HG02588 (cell line): Measurements from ENCODE around the gene EBP.
"Not testable (repeated sequence)": the region's sequence is repeated elsewhere in the genome, so short reads cannot be mapped to it uniquely, and the experiment has no call there.

ENCODE experiments used
- ATAC-seq: cut with Tn5 transposase; IDR thresholded peaks from one replicate; pipeline ENCODE4 v1.9.1; 2021; ENCODE audit warnings: mild to moderate bottlenecking, moderate library complexity; ENCODE audit not compliant: unreplicated experiment

The EBP gene

GRCh38 chrX:48520976-48521352, 644 bp upstream of the EBP start:
- ATAC-seq, result no peak

DNA sequence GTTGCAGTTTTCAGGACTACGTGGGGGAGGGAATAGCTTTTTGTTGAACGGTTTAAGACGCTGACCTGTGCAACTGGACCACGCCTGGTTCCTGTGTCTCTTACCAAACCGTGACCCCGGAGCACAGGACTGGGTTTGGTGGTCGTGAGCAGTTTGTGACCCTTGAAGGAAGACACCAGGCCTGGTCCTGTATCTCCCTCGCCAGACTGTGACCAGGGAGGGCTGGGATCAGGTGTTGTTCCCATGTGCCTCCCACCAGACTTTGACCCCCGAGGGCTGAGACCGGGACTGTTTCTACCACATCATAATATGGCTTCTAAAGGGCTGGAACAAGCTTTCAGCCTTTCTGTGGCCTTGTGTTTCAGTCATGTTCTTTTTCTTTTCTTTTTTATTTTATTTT, 683 bp downstream of the EBP start:
- ATAC-seq, result no peak

GRCh38 chrX:48523682-48524081, 2.1 kb downstream of the EBP start:
- ATAC-seq, result no peak

GRCh38 chrX:48525853-48526252, 4.2 kb downstream of the EBP start:
- not testable (repeated sequence) for ATAC-seq

- ATAC-seq, result no peak
Observed at GRCh38 chrX:48530736-48531135, 9.1 kb downstream of the EBP start.

- no peak for ATAC-seq
Observed at GRCh38 chrX:48531358-48531959, 9.9 kb downstream of the EBP start.

- no peak for ATAC-seq
Observed at GRCh38 chrX:48532161-48532560, 10.6 kb downstream of the EBP start.

- ATAC-seq, result no peak
Observed at GRCh38 chrX:48533165-48533564, 11.6 kb downstream of the EBP start.

GRCh38 chrX:48538641-48539344, 17.2 kb downstream of the EBP start:
- no peak for ATAC-seq

DNA sequence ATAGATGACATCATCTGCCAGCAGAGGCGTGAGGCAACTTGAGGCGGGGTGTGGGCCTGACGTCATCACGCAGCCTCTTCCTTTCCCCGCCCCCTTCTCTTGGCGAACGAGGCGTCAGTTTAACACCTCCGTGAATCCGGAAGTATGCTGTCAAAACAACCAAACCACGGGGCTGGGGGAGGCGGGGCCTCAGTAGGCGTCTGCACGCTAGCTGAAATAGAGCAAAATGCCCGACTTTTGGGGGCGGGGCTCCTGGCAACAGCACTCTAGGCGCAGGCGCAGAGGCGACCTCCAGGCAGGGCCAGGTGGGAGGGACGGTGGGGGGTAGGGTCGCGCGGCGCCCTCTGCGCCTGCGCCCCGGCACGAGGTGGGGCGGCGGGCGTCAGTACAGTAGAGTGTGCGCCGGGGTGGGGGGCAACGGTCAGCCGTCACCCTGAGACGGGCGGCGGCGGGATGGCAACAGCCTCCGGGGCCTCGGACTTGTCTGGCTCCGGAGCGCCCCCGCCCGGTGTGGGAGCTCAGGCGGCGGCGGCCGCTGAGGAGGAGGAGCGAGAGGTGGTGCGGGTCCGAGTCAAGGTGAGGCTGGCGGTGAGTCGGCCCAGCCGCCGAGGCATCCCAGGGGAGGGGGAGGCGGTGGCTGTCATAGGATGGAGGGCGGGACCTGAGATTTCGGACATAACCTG, 17.9 kb downstream of the EBP start, which contains the start of gene TBC1D25:
TBC1D25 (plus strand) TSS at position 370 of the 683 bp plus-strand sequence; CDS start at position 454, 84 bp downstream.
- ATAC-seq, result peak; percentile 87

GRCh38 chrX:48540028-48540375, 18.4 kb downstream of the EBP start:
- ATAC-seq, result peak; percentile 34

DNA sequence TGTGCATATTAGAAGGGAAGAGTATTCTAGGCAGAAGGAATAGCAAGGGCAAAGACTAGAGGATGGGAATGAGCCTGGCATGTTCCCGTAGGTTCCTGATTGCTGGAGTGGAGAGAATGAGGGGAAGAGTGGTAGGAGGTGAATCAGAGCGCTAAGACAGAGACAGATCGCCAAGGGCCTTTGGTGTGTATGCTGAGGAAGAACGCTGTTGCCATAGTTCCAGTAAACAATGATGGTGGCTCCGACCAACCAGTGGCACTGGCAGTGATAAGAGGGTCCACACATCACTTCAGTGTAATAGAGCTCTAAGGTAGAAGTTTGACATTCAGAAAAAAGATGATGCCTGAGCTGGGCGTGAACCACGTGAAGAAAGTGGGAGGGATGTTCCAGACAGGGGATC, 18.9 kb downstream of the EBP start:
- no peak for ATAC-seq

GRCh38 chrX:48541140-48541814, 19.7 kb downstream of the EBP start:
- no peak for ATAC-seq

DNA sequence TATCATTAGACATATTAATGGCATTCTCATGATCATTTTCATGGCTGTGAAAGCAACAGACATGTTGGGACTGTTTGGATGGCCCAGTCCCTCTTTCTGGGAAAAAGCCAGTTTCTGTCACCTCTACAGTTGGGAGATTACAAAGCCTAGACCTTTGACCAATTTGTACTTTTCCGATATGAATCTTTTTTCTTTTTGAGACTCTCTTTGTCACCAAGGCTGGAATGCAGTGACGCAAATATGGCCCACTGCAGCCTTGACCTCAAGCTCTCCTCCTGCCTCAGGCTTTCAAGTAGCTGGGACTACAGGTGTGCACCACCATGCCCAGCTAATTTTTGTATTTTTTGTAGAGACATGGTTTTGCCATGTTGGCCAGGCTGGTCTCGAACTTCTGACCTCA, 27.3 kb downstream of the EBP start:
- ATAC-seq, result no peak

DNA sequence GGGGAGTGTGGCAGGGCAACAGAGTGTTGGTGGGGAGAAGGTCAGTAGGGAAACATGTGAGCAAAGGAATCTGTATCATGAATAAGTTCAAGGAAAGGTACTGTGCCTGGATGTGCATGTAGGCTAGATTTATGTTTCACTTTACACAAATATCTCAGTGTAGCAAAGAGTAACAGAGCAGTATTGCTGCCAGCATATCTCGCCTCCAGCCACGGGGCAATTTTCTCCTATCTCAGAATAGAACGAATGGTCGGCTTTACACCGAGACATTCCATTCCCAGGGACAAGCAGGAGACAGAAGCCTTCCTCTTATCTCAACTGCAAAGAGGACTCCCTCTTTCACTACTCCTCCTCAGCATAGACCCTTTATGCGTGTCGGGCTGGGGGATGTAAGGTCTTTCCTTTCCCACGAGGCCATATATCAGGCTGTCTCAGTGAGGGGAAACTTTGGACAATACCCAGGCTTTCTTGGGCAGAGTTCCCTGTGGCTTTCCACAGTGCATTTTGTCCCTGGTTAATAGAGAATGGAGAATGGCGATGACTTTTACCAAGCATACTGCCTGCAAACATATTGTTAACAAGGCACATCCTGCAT, 34.2 kb downstream of the EBP start:
- not testable (repeated sequence) for ATAC-seq

DNA sequence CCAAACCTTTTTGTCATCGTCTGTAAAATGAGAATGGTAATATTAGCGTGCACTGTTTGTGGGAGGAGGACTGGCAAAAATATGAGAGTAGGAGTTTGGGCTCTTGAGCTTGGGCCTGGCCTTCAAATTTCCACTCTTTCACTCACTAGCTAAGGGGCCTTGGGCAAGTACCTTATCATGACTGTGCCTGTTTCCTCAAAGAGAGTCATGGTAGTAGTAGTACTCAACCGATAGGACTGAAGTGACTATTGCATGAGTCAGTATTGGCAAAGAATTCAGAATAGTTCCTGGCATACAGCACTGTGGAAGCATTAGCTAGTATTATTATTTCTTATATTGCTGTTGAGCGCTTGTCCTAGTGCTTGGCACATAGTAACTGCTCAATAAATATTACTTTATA, 36.7 kb downstream of the EBP start:
- no peak for ATAC-seq

GRCh38 chrX:48559636-48560035, 38.0 kb downstream of the EBP start:
- no peak for ATAC-seq

DNA sequence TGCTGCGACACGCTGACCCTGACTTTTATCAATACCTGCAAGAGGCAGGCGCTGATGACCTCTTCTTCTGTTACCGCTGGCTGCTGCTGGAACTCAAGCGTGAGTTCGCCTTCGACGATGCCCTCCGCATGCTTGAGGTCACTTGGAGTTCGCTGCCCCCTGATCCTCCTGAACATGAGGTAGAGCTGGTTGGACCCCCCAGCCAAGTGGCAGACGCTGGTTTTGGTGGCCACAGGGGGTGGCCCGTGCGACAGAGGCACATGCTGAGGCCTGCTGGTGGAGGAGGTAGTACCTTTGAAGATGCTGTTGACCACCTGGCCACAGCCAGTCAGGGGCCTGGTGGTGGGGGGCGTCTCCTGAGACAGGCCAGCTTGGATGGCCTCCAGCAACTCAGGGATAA, 38.4 kb downstream of the EBP start:
- no peak for ATAC-seq

- ATAC-seq, result no peak
Observed at GRCh38 chrX:48560681-48561080, 39.1 kb downstream of the EBP start.

DNA sequence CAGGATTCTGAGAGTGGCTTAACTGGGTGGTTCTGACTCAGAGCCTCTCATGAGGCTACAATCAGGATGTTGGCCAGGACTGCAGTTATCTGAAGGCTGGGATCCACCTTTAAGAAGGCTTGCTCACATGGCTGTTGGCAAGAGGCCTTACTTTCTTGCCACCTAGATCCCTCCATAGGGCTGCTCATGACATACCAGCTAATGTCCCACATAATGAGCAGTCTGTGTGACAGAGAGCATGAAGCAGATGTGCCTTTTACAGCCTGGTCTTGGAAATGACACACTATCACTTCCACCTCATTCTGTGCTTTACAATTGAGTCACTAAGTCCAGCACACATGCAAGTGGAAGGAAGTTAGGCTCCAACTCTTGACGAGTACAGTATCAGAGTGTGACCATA, 48.4 kb downstream of the EBP start:
- ATAC-seq, result peak; percentile 33

DNA sequence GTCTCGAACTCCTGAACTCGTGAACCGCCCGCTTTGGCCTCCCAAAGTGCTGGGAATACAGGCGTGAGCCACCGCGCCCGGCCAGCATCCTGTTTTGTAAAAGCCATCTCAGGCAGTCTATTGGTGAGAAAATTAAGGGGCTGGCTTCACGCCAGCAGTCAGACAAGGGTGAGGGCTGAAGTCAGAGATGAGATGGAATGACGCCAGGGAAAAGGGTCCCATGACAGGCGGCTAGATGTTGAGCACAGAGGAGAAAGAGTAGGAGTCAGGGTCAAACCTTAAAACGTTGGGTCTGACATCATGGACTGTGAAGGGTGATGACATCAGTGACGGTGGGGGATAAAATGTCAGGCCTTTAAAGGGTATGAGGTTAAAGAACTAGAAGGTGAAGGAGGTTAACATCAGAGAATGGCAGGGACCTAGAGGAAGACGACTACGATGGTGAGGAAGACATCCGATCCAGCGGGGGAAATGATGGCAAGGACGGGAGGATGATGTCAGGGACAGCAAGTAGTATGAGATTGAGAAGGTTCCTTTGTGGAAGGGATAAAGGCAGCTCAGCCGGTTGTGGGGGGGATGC, 52.2 kb downstream of the EBP start:
- ATAC-seq, result no peak
